Activated CD8-positive, alpha-beta memory T cell treated with anti-CD3 and anti-CD28 coated beads, Interleukin-2, amount 50 U/mL, for 4 hours (primary cell): Measurements from ENCODE around the gene PDXDC1.
"Not testable (repeated sequence)": the region's sequence is repeated elsewhere in the genome, so short reads cannot be mapped to it uniquely, and the experiment has no call there.

Source experiments
- DNase-seq: peaks from one replicate; pipeline ENCODE4 v3.0.0-alpha.2; 2020

PDXDC1 gene, protein sequence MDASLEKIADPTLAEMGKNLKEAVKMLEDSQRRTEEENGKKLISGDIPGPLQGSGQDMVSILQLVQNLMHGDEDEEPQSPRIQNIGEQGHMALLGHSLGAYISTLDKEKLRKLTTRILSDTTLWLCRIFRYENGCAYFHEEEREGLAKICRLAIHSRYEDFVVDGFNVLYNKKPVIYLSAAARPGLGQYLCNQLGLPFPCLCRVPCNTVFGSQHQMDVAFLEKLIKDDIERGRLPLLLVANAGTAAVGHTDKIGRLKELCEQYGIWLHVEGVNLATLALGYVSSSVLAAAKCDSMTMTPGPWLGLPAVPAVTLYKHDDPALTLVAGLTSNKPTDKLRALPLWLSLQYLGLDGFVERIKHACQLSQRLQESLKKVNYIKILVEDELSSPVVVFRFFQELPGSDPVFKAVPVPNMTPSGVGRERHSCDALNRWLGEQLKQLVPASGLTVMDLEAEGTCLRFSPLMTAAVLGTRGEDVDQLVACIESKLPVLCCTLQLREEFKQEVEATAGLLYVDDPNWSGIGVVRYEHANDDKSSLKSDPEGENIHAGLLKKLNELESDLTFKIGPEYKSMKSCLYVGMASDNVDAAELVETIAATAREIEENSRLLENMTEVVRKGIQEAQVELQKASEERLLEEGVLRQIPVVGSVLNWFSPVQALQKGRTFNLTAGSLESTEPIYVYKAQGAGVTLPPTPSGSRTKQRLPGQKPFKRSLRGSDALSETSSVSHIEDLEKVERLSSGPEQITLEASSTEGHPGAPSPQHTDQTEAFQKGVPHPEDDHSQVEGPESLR

DNA sequence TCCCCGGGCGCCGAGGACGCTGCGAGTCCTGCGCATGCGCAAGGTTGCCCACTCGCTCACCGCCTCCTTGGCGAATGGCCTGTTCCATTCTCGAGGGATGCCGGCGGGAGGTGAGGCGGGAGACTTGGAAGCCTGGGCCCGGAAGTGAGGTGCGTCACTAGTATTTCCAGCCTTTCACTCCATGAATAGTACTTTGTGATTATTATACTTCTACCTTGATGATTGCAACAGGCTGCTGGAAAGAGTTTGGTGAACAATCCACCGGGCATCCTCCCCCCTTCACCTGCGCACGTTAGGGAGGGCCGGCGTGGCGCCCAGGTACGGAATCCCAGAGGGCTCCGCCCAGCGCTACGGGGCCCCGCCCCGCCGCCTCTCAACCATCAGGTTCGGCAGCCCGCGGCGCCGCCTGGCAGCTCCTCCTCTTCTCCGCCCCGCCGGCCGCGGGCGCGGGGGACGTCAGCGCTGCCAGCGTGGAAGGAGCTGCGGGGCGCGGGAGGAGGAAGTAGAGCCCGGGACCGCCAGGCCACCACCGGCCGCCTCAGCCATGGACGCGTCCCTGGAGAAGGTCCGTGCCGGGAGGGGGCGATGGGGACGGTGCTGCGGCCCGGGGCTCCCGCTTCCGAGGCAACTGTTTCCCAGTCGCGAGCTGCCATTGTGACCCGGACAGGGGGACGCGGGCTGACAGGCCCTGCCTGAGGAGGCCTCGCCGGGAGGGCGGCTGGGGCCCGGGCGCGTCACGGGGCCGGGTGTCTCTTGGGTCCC is at the start of gene PDXDC1:
Gene PDXDC1 (plus strand): TSS at position 371 of the 762 bp plus-strand sequence. CDS start 174 bp downstream, at position 545.
- DNase-seq: peak; percentile 100

DNA sequence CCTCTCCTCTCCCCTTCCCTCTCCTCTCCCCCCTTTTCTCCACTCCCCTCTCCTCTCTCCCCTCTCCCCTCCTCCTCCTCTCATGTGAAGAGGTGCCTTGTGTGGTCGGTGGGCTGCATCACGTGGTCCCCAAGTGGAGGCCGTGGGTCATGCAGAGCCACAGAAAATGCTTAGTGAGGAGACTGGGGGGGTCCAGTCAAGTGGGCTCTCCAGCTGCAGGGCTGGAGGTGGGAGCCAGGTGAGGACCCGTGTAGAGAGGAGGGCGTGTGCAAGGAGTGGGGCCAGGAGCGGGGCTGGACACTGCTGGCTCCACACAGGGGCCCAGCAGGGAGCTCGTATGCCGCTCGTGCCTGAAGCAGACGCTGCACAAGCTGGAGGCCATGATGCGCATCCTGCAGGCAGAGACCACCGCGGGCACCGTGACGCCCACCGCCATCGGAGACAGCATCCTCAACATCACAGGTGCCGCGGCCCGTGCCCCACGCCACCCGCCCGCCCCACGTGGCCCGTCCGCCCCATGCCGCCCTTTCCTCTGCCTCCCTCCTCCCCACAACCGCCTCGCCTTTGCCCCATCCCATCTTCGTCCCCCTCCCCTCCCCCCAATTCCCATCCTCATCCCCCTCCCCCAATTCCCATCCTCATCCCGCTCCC is 46.6 kb upstream of the PDXDC1 start:
- DNase-seq: peak; percentile 17

DNA sequence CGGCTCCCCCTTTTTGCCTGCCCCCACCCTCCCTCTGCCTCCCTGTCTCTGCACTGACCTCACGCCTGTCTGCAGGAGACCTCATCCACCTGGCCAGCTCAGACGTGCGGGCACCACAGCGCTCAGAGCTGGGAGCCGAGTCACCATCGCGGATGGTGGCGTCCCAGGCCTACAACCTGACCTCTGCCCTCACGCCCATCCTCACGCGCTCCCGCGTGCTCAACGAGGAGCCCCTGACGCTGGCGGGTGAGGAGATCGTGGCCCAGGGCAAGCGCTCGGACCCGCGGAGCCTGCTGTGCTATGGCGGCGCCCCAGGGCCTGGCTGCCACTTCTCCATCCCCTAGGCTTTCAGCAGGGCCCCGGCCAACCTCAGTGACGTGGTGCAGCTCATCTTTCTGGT is 45.6 kb upstream of the PDXDC1 start:
- DNase-seq: not testable (repeated sequence)

DNA sequence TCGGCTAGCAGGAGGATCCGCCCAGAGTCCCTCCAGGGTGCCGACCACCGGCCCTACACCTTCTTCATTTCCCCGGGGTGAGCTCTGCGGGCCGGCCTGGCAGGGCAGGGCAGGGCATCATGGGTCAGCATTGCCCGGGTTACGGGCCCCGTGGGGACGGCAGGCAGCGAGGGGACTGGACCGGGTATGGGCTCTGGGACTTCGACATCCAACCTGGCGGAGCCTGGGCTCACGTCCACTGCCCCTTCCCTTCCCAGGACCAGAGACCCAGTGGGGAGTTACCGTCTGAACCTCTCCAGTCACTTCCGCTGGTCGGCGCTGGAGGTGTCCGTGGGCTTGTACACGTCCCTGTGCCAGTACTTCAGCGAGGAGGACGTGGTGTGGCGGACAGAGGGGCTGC is 44.6 kb upstream of the PDXDC1 start:
- not testable (repeated sequence) for DNase-seq

DNA sequence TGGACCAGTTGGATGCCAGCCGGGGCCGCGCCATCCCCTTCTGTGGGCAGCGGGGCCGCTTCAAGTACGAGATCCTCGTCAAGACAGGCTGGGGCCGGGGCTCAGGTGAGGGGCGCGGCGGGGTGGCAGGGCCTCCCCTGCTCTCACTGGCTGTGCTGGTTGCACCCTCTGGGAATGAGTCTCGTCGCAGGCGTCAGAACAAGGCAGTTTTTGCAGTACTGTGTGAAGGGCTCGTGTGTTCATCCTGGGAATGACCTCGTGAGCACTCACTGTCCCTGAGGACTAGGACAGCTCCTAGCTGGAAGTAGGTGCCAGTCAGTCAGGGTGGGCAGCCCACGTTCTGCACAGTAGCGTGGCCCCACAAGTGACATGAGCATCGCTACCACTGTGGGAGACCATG is 43.9 kb upstream of the PDXDC1 start:
- not testable (repeated sequence) for DNase-seq

DNA sequence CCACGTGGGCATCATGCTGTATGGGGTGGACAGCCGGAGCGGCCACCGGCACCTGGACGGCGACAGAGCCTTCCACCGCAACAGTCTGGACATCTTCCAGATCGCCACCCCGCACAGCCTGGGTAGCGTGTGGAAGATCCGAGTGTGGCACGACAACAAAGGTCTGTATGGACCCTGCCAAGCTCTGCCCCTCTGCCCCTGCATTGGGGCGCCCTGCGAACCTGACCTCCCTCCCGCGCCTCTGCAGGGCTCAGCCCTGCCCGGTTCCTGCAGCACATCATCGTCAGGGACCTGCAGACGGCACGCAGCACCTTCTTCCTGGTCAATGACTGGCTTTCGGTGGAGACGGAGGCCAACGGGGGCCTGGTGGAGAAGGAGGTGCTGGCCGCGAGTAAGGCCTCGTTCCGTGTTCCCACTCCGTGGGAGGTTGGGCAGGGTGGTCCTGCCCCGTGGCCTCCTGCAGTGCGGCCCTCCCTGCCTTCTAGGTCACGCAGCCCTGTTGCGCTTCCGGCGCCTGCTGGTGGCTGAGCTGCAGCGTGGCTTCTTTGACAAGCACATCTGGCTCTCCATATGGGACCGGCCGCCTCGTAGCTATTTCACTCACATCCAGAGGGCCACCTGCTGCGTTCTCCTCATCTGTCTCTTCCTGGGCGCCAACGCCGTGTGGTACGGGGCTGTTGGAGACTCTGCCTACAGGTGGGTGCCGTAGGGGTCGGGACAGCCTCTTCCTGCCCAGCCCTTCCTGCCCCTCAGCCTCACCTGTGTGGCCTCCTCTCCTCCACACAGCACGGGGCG is 42.0 kb upstream of the PDXDC1 start:
- not testable (repeated sequence) for DNase-seq

DNA sequence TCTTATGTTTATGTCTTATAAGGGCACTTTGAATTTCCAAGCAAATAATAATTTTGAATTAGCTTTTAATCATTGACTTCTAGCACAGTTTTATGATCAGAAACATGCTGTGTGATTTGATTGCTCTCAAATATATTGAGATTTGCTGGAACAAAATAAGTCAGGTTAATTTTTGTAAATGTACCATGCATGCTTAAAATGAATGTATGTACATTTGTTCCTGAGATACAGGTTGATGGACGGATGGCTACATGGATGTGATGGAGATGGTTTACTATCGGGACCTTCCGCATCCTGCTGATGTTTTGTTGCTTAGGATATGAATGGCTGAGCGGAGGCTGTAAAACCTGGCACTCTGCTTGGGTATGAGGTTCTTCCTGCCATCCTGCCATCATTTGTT is 37.7 kb upstream of the PDXDC1 start, which contains the start of gene NPIPA1:
Gene NPIPA1 (plus strand): TSS at position 301 of the 400 bp plus-strand sequence. CDS start 0 bp downstream, at position 301.
- DNase-seq: not testable (repeated sequence)

DNA sequence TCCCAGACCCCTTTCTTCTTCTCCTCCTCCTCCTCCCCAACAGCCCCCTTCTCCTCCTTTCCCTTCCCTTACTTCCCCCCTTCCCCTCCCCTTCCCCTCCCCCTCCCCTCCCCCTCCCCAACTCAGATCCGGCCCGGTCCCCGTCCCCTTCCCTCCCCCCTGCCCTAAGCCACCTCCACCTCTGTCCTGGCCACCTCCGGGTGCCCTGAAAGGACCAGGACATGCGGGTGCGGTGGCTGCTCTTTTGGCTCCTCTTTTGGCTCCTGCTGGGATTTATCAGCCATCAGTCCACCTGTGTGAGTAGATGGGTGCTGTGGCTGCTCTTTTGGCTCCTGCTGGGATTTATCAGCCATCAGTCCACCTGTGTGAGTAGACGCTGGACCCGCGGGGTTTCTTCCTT is 36.8 kb upstream of the PDXDC1 start:
- DNase-seq: not testable (repeated sequence)

DNA sequence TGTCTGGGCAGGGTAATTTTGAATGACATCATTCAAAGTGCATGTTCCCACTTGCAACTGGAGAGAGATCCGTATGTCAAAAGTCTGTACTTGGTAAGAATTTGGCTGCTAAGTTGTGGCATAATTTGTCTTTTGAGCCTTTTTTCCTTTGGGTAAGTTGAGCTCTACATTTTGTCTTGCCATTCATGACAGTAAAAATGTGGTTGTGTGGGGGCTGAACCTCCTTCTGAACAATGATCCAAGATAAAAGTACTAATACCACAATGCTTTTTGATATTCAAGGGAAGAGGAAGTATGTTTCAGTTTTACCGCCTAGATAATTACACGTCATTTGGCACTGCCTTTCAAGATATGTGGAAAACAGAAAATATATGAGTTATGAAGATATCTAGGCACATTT is 32.1 kb upstream of the PDXDC1 start:
- not testable (repeated sequence) for DNase-seq

DNA sequence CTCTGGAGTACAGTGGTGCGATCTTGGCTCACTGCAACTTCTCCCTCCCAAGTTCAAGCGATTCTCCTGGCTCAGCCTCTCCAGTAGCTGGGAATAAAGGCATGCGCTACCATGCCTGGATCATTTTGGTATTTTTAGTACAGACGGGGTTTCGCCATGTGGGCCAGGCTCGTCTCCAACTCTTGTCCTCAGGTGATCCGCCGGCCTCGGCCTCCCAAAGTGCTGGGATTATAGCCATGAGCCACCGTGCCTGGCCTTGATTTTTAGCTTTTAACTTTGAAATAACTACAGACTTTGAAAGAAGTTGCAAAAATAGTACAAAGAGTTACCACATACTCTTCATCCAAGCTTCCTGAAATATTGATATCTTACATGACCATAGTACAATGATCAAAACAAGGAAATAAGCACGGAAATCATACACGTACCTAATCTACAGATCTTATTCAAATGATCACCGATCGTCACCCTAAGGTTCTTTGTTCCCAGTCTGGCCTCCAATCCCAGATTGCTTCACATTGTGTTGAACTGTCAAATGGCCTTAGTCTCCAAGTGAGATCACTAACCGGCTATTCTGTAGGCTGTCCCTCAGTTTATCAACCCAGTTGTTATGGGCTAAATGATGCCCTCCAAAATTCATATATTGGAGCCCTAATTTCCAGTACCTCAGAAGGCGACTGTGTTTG is 19.1 kb upstream of the PDXDC1 start:
- DNase-seq: no peak

DNA sequence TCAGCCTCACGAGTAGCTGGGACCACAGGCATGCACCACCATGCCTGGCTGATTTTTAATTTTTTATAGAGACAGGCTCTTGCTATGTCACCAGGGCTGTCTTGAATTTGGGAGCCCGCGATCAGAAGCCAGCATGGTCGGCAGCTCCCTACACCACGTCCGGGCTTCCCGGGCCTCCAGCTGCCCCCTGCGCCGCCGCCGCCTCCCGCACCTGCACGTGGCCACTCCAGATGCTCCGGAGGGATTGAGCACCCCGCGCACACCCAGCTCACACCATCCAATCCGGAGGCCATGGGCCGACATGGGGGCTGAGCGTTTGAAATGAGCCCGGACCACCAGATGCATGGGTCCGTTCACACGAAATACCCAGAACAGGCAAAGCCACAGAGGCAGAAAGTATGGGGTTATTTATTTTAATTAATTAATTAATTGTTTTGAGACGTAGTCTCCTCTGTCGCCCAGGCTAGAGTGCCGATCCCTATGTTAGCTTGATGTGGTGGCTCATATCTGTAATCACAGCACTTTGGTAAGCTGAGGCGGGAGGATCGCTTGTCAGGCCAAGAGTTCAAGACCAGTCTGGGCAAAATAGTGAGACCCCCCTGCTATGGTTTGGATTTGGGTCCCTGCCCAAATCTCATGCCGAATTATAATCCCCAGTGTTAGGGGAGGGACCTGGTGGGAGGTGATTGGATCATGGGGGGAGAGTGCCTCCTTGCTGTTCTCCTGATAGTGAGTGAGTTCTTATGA is 17.1 kb upstream of the PDXDC1 start:
- DNase-seq: no peak

DNA sequence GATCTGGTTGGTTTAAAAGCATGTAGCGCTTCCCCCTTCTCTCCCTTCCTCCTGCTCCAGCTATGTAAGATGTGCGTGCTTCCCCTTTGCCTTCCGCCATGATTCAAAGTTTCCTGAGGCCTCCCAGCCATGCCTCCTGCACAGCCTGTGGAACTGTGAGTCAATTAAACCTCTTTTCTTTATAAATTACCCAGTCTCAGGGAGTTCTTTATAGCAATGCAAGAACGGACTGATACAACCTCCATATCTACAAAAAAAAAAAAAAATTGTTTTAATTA is 16.6 kb upstream of the PDXDC1 start:
- no peak for DNase-seq

DNA sequence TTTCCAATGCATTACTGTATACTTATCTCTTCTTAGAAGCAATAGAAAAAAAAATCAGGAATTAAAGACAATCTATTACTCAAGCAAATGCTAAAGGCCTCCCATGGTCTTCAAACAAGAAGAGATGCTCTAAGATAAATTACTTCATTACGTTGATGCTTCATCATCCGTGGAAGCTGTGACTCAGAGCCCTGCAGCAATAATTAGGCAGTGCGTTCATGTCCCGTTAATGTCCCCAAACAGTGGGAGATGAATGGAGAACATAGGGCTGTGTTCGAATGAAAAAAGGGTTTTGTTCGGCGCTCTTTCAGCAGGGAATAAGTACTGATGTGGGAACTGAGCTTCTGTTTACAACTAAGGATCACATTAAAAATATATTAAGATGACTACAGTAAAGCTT is 15.9 kb upstream of the PDXDC1 start:
- DNase-seq: no peak

DNA sequence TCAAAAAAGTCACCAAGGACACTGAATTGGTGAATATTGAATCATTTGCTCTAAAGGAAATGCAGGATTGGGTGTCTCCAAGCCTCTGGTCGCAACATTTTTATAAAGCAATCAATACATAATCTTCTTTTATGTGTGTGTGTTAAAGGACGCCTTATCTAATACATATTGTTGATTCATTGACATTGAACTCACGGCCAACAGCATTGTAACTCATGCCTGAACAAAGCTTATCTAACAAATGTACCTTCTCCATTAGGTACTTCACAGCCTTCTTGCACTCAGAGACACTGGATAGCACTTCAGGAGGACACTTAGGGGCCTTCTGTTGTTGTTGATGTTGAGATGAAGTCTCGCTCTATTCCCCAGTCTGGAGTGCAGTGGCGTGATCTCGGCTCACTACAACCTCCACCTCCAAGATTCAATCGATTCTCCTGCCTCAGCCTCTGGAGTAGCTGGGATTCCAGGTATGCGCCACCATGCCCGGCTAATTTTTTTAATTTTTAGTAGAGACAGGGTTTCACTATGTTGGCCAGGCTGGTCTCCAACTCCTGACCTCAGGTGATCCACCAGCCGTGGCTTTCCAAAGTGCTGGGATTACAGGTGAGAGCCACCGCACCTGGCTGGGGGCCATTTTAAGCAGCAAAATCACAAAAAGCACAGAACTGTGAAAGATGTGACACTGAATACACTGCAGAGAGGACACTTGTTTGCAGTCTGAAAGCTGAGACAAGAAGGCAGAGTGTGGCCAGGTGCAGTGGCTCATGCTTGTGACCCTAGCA is 13.2 kb upstream of the PDXDC1 start:
- DNase-seq: no peak

DNA sequence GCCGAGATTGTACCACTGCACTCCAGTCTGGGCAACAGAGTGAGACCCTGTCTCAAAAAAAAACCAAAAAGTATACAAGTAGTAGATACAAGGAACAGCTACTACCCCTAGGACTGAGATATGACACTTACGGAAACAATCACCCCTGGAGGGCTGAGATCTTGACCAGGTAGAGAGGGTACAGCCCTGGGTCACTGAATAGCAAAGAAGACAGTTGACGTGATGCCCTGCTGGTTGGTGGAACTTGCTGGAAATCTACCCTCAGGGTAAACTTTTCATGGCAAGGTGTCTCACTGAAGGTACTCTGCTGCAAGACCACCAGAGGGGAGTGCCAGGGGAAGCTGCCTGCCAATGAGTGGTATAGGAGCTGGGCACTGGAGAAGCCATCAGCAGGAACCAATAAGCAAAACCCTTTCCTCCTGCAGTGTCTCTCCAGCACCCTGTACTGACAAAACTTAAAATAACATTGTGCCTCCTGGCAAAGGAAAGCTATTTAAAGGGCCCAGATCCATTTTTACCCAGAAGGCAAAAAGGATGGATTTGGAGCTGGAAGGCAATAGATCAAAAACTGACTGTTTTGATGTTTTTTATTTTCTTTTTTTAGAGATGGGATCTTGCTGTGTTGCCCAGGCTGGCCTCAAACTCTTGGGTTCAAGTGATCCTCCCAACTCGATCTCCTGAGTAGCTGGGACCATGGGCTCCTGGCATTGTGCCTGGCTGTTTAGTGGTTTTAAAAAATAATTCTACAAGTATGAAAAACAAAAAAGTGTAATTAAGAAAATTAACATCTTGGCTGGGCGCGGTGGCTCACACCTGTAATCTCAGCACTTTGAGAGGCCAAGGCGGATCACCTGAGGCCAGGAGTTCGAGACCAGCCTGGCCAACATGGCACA is 11.3 kb upstream of the PDXDC1 start:
- no peak for DNase-seq

DNA sequence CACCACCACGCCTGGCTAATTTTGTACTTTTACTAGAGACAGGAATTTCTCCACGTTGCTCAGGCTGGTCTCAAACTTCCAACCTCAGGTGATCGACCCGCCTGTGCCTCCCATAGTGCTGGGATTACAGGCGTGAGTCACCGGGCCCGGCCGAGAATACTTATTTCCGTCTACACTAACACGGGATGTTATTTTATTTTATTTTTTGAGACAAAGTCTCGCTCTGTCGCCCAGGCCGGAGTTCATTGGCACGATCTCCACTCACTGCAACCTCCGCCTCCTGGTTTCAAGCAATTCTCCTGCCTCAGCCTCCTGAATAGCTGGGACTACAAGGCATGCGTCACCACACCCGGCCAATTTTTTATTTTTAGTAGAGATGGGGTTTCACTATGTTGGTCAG is 9.5 kb upstream of the PDXDC1 start:
- no peak for DNase-seq

DNA sequence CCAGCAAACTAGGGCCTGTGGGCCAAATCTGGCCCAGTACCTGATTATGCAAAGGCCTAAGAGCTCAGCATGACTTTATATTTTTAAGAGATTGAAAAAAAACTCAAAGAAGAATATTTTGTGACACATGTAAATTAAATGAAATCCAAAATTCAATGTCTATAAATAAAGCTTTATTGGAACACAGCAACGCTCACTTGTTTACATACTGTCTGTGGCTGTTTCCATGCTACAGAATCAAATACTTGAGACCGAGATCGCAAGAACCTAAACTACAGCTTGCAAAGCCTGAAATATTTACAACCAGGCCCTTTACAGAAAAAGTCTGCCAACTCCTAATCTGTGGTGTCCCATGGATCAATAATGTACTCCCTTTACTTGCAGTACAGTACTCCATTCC is 5.0 kb upstream of the PDXDC1 start:
- DNase-seq: not testable (repeated sequence)

DNA sequence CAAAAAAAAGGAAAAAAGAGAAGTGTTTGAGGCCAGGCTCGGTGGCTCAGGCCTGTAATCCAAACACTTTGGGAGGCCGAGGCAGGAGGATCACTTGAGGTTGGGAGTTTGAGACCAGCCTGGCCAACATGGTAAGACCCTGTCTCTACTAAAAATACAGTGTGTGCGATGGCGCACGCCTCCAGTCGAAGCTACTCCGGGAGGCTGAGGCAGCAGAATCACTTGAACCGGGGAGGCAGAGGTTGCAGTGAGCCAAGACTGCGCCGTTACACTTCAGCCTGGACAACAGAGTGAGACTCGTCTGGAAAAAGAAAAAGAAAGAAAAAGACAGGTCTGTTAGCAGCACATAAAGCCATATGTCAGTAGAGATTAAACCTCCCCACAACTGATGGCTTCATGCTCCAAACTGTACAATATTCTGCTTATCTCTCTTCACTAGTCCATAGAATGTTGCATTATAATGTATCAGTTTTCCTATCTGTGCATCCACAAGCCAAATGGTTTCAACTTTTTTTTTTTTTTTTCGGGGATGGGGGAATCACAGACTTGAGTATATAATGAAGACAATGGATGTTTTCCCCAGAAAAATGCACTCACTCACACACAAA is 3.1 kb upstream of the PDXDC1 start:
- DNase-seq: not testable (repeated sequence)
